Measurements from ENCODE around the gene FAAP24. TPM values are rescaled to one million over a fixed set of nuclear protein-coding genes. Genes with fewer than 3 reads are reported as not detected.
"Not testable (repeated sequence)": the region's sequence is repeated elsewhere in the genome, so short reads cannot be mapped to it uniquely, and the experiment has no call there.

The FAAP24 gene
- total RNA-seq, 2 experiments from 2014 or later: 12.1 to 12.8 TPM

DNA sequence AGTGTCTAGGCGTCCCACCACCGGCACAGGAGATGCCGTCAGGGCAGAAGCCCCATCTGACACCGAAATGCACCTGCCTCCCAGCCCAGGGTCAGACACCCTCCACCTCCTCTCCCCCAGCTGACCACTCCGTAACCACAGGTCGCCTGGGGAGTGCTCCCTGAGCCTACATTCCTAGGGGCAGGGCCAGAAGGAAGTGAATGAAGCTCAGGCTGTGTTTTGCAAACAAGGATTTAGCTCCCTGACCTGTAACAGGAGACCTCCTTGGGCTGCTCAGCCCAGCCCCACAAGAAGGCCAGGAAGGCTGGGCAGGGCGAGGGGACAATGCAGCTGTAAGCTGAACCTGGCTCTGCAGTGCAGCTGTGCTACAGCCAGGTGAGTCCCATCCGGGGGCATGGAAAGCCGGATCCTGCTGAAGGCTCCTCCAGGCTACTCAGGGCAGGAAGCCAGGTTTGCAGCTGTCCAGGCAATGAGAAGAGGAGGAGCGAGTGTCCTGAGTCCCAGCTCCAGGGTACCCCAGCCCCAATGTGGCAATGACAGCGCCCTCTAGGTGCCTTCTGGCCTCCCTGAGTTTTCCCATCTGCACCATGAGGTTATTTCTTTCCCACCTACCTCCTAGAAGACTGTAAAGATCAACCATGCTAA is 50.6 kb downstream of the FAAP24 start:
- CTCF ChIA-PET (ENCODE audit: unreplicated experiment): no interaction called here
- Histone ChIP-seq H3K9me2 (ENCODE audit: insufficient read depth, low read length) (no peaks in the 10 kb centered on the region), H3K4me3 (ENCODE audit: low read depth, low read length, poor library complexity, severe bottlenecking) (no peak overlapping the region), H3K4me1 (ENCODE audit: insufficient read depth, low read length, poor library complexity, severe bottlenecking) (no peaks in the 10 kb centered on the region), H3K27ac (ENCODE audit: low read depth, low read length, poor library complexity, severe bottlenecking) (no peak overlapping the region), H3K4me2 (ENCODE audit: low read length) (no peak overlapping the region), H4K20me1 (ENCODE audit: insufficient read depth, low read length) (no peaks in the 10 kb centered on the region), H3K36me3 (ENCODE audit: insufficient read depth, low read length) (no peaks in the 10 kb centered on the region), H2AFZ (ENCODE audit: low read length) (no peak overlapping the region), H3K79me2 (ENCODE audit: insufficient read depth, low read depth, low read length) (no peaks in the 10 kb centered on the region), H3K9me3 (ENCODE audit: low read length) (no peaks in the 10 kb centered on the region)
- POLR2A ChIA-PET: interaction anchor here (0.8 kb wide), 1 partner anchor 13 kb away, joined by 3 read pairs; no protein-coding TSS in a partner anchor
- intact Hi-C loops (cut with micrococcal nuclease; ENCODE audit: unreplicated experiment): no loop called here
- BruUV-seq (replicated peaks): no TSS peak
- DNase-seq (ENCODE audit: low spot score): no peak
- TF ChIP-seq EZH2phosphoT487 (IDR thresholded peaks at IDR 0.05; ENCODE audit: borderline replicate concordance, low read depth, low read length): no peak
- TF ChIP-seq, protein P1, sequence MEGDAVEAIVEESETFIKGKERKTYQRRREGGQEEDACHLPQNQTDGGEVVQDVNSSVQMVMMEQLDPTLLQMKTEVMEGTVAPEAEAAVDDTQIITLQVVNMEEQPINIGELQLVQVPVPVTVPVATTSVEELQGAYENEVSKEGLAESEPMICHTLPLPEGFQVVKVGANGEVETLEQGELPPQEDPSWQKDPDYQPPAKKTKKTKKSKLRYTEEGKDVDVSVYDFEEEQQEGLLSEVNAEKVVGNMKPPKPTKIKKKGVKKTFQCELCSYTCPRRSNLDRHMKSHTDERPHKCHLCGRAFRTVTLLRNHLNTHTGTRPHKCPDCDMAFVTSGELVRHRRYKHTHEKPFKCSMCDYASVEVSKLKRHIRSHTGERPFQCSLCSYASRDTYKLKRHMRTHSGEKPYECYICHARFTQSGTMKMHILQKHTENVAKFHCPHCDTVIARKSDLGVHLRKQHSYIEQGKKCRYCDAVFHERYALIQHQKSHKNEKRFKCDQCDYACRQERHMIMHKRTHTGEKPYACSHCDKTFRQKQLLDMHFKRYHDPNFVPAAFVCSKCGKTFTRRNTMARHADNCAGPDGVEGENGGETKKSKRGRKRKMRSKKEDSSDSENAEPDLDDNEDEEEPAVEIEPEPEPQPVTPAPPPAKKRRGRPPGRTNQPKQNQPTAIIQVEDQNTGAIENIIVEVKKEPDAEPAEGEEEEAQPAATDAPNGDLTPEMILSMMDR (conservative IDR thresholded peaks at IDR 0.05; ENCODE audit: low read length): peak; percentile 40; the same call in 1 of the 2 replicates

DNA sequence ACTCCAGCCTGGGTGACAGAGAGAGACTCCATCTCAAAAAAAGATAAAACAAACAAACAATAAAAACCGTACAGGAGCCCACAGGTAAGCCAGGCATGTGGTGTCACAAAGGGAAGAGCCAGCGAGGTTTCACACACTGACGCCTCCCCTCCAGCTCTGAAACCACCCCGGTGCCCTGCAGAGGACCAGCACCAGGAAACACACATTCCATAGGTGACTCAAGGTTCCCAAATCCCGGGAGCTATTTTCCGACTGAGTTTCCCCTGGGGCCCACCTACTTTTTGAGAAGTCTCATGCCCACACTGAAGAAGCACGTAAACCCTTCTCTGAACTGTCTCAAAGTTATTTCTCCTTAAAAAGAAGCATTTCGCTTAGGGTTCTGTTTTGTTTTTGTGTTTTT is 52.4 kb downstream of the FAAP24 start:
- H3K4me2 ChIP-seq (ENCODE audit: low read length): no peak overlapping the region

DNA sequence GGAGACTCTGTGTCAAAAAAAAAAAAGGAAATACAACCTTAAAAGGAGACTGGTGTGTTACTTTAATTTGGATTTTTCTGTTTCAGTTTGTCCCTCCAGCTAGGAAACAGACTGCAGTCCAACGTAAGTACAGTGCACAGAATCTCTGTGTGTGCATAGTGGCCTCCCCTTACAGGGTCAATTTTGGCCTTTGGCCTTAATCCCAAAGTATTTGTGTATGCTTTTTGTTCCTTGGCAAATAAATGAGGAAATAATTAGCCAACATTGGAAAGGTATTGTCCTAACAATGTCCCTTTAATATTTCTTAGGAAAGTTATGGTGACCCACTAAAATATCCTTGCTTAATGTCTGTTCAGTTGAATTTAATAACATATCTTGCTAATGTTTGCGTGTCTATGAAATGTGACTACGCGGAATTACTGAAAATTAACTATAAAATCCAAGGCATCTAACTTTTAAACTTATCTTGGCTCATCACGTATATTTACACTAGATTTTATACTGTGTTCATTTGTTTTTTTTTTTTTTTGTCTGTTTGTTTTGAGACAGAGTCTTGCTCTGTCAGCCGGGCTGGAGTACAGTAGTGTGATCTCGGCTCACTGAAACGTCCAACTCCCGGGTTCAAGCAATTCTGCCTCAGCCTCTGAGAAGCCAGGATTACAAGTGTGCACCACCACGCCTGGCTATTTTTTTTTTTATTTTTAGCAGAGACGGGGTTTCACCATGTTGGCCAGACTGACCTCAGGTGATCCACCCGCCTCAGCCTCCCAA is 53.6 kb downstream of the FAAP24 start:
- intact Hi-C loops (cut with micrococcal nuclease; ENCODE audit: unreplicated experiment); H3K79me2 ChIP-seq (ENCODE audit: insufficient read depth, low read depth, low read length); H4K20me1 ChIP-seq (ENCODE audit: insufficient read depth, low read length); H2AFZ ChIP-seq (ENCODE audit: low read length); H3K4me2 ChIP-seq (ENCODE audit: low read length); CTCF ChIA-PET (ENCODE audit: unreplicated experiment); BruUV-seq (replicated peaks); H3K9me3 ChIP-seq (ENCODE audit: low read length); H3K9me2 ChIP-seq (ENCODE audit: insufficient read depth, low read length); H3K4me3 ChIP-seq (ENCODE audit: low read depth, low read length, poor library complexity, severe bottlenecking); H3K4me1 ChIP-seq (ENCODE audit: insufficient read depth, low read length, poor library complexity, severe bottlenecking); H3K36me3 ChIP-seq (ENCODE audit: insufficient read depth, low read length); POLR2A ChIA-PET; DNase-seq (ENCODE audit: low spot score); H3K27ac ChIP-seq (ENCODE audit: low read depth, low read length, poor library complexity, severe bottlenecking): not testable (repeated sequence)

More for the DNA sequence above, 52.4 kb downstream of the FAAP24 start:
- Histone ChIP-seq H3K9me3 (ENCODE audit: low read length) (no peaks in the 10 kb centered on the region), H3K27ac (ENCODE audit: low read depth, low read length, poor library complexity, severe bottlenecking) (no peak overlapping the region), H4K20me1 (ENCODE audit: insufficient read depth, low read length) (no peaks in the 10 kb centered on the region), H3K36me3 (ENCODE audit: insufficient read depth, low read length) (no peaks in the 10 kb centered on the region), H3K9me2 (ENCODE audit: insufficient read depth, low read length) (no peaks in the 10 kb centered on the region), H3K79me2 (ENCODE audit: insufficient read depth, low read depth, low read length) (no peaks in the 10 kb centered on the region), H3K4me3 (ENCODE audit: low read depth, low read length, poor library complexity, severe bottlenecking) (no peak overlapping the region), H2AFZ (ENCODE audit: low read length) (no peak overlapping the region), H3K4me1 (ENCODE audit: insufficient read depth, low read length, poor library complexity, severe bottlenecking) (no peaks in the 10 kb centered on the region)
- BruUV-seq (replicated peaks): no TSS peak
- POLR2A ChIA-PET: no interaction called here
- no peak for TF ChIP-seq EZH2phosphoT487 (IDR thresholded peaks at IDR 0.05; ENCODE audit: borderline replicate concordance, low read depth, low read length)
- TF ChIP-seq, protein P1 (conservative IDR thresholded peaks at IDR 0.05; ENCODE audit: low read length): no peak
- intact Hi-C loops (cut with micrococcal nuclease; ENCODE audit: unreplicated experiment): no loop called here
- DNase-seq (ENCODE audit: low spot score): no peak
- CTCF ChIA-PET (ENCODE audit: unreplicated experiment): no interaction called here

DNA sequence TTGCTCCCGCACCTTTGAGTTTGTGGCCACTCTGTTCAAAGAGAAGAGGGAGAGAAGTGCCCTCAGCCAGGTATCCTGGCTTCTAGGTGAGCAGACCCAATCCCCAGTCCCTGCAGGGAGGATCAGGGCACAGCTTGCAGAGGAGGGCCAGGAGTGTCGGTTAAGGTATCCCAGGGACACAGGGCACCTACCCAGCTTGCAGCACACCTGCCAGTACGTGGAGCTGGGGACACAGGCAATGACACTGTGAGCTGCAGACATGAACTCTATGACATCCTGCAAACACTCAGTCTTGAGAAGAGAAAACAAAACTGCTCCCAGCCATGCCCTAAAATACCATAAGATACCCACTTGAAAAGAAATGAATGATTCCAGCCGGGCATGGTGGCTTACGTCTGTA is 54.6 kb downstream of the FAAP24 start:
- H3K9me3 ChIP-seq (ENCODE audit: low read length); H3K27ac ChIP-seq (ENCODE audit: low read depth, low read length, poor library complexity, severe bottlenecking); H3K4me2 ChIP-seq (ENCODE audit: low read length); H4K20me1 ChIP-seq (ENCODE audit: insufficient read depth, low read length); H3K4me1 ChIP-seq (ENCODE audit: insufficient read depth, low read length, poor library complexity, severe bottlenecking); H3K4me3 ChIP-seq (ENCODE audit: low read depth, low read length, poor library complexity, severe bottlenecking); intact Hi-C loops (cut with micrococcal nuclease; ENCODE audit: unreplicated experiment); H3K79me2 ChIP-seq (ENCODE audit: insufficient read depth, low read depth, low read length); CTCF ChIA-PET (ENCODE audit: unreplicated experiment); BruUV-seq (replicated peaks); H3K36me3 ChIP-seq (ENCODE audit: insufficient read depth, low read length); H2AFZ ChIP-seq (ENCODE audit: low read length); H3K9me2 ChIP-seq (ENCODE audit: insufficient read depth, low read length); DNase-seq (ENCODE audit: low spot score): not testable (repeated sequence)
- POLR2A ChIA-PET: interaction anchor here (0.7 kb wide), 1 partner anchor 88 kb away, joined by 4 read pairs; no protein-coding TSS in a partner anchor
